Globus pallidus (tissue), 1 donor: ENCODE measurements around the gene HTRA1.

ENCODE experiments used
- DNase-seq: peaks from one replicate; pipeline ENCODE4 v3.0.0-alpha.2; 2015; ENCODE audit warnings: low spot score

HTRA1 gene

DNA sequence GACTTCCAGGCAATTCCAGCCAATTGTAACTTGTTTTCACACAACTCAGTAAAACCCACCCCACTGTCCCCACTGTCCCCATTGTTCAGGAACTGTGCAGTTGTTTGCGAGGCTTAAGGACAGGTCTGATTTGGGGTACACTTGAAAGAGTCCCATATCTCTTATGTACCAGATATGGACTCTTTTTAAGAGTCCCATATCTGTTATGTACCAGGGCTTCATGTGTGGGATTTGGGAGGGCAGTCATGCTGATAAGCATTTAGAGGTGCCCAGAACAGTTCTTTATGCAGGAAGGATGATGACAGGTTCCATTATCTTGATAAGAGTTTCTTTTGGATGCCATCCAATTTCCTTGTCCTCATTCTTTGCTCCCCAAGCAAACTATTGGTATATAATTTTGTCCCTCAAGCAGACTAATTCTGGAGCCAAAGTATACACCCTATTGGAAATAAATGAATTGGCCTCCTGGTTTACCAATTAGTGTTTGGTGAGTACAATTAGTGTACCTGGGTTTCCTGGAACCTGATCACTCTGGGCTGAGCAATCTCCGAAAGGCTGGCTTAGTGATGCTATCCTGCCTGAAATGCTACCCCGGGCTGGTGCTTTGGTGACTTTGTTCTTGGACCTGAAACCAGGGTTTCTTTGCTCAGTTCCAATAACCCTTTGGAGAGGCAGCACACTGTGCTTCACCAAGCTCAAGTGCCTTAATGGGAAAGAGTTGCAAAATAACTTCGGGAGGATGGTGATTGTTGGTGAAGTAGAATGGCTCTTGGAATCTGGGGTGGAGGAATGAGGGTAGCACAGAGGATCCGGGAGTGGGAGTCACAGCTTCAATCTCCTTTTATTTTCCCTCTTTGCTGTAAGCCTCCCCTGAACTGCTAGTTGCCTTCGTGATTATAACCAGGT, 93.0 kb downstream of the HTRA1 start:
- no peak for DNase-seq

DNA sequence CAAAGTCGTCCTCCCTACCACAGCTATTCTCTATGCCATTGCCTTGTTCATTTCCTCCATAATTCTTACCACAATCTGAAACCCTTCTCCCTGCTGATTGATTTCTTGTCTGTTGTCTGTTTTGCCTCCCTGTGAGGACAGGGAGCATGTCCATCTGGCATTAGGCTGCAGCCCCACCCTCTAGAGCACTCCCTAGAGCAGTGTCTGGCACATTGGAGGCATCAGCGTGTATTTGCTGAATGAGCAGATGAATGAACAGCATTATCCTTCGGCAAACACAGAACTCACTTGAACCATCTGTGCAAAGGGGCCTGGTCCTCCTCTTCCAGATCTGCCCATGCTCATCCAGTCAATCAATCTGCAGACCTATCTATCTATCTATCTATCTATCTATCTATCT, 94.1 kb downstream of the HTRA1 start:
- no peak for DNase-seq

DNA sequence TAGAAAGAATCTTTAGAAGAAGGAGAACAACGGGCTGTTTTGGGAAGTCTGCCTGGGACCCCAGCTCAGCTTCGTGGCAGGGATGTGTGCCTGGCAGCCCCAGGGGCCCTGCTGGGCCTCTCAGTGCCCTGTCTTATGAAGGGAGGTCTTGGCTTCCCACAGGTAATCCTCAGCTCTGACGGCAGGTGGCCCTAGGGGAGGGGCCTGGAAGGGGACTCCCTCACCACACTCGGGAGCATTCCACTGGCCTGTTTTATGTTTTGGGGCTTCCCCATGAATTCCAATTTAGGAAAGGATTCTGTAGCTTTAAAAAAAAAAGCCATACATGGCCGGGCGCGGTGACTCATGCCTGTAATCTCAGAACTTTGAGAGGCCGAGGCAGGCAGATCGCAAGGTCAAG, 96.2 kb downstream of the HTRA1 start:
- DNase-seq = no peak

DNA sequence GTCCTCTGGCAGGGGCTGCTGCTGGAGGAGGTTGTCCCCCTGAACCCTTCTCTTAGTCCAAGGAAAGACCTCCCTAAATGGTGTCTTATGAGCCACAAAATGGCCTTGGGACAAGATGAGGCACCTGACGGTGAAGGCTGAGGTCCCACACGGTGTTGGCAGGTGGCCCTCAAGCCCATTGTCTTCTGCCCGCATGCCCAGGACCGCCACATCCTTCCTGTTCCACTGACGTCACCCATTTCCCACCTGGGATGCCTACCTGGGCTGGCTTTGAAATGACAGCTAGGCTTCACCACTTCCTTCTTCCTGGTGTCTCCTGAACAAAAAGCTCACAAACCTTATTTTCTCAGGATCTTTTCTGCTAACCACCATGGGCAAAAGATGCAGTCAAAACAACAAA, 97.1 kb downstream of the HTRA1 start:
- no peak for DNase-seq

DNA sequence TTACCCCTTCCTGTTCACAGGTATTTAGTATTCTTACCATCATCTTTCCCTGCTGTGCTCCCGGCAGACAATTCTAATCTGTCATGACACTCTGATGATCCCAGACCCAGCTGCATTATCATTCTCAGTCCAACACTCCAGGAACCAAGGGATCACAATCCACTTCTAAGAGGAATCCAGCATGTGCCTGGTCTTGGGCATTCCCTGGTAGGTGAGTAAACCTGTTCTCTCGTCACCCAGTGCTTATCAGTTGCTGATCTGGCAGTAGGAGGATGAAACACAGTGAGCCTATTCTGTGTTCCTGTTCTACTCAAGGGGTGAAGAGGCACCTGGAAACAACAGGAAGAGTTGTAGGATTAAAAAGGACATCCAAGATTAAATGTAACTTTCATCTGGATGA, 97.9 kb downstream of the HTRA1 start:
- no peak for DNase-seq

DNA sequence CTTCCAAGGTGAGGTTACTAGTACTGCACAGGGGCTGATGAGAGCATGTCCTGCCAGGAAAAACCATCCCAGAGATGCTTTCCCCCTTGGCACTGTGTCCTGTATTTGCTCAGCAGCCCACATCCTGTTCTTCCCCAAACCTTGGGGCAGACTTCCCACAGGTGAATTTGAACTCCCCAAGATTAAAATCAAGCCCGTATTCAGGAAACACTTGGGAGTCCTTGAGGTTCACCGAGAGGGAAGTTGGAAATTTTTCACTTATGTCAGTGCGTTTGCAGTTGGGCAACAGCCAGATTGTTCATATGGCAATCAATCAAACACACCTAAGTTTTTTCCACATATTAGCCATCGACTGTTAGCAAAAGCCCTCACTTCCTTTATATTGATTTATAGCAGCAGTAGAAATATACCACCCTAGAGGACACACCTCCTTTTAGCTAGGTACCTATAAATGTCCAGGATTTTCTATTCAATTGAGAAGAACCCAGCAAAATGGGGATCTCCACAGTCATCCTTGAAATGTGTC, 99.0 kb downstream of the HTRA1 start, which contains the start of gene DMBT1:
Gene DMBT1, plus strand, starts transcription at position 476 of the 526 bp plus-strand sequence. Its CDS starts 17 bp downstream, at position 493.
- no peak for DNase-seq

DNA sequence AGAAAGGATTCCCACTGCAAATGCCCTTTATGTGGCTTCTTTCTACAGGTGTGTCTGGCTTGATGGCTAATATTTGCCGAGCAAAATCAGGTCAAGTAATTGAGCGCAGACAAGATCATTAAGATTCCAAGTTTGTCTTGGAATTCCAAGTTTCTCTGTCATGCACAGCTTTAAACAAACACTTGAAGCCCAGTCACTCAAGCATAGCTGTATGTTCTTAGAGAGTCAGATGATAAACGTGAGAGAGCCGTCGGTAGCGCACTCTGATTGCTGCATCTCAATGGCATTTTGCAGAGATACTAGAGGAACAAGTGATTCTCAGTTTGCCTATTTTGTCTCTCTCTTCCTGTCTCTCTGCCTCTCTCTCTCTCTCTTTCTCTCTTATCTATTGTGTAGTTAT, 99.9 kb downstream of the HTRA1 start:
- no peak for DNase-seq

DNA sequence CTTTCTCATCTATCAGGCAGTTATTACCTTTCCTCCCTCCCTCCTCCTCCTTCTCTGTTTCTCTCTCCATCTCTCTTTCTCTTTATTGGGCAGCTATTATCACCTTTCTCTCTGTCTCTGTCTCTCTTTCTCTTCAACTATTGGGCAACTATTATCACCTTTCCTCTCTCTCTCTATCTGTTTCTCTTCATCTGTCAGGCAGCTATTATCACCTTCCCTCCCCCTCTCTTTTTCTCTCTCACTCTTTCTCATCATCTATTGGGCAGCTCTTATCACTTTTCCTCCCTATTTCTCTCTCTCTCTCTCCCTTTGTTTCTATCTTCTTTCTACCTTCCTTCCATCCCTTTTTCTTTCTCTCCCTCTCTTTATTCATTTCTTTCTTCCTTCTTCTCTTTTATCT, 100.4 kb downstream of the HTRA1 start:
- no peak for DNase-seq
